GM15510 (cell line): Measurements from ENCODE around the gene HHAT.

ENCODE experiments used
- POLR2A ChIP-seq: IDR thresholded peaks from 3 replicates; pipeline ENCODE4 v1.6.1; 2011; ENCODE audit warnings: borderline replicate concordance; ENCODE audit not compliant: insufficient read length; ENCODE audit errors: extremely low read depth

Gene HHAT

DNA sequence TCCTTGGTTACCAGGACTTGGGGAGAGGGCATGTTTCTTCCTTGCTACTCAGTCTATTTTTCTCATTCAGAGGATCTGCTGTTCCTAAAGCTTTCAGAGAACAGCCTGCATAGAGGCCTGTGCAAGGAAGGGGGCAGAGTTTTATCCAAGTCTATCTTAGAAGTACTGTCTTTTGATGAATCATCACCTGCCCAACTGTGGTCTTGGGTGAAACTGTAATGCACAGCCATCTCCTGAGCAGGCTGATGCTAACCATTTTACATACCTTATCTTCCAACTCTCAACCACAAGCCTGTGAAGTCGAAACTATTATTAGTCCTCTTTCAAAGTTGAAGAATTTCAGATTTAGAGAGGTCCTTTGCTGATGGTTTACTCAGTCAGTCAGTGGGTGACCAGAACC is 368.0 kb downstream of the HHAT start:
- TF ChIP-seq POLR2A, result no peak

DNA sequence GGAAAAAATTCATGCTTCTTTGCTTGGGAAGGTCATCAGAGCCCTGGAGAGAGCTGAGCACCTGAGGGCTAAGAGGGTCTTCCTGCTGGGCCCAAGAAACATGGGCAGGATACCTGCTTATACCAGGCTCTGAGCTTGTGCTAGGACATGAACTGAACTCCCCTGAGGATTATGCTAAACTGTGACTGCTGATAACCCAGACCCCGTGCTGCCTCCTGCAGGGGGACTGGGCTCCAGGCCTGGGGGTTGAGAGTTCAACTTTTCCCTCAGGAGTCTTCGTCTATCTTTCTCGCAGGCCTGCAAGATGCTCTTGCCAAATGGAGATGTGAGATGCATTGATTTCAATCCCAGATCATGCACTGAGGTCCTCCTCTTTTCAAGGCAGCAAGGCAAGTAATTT is 368.5 kb downstream of the HHAT start:
- no peak for TF ChIP-seq POLR2A

DNA sequence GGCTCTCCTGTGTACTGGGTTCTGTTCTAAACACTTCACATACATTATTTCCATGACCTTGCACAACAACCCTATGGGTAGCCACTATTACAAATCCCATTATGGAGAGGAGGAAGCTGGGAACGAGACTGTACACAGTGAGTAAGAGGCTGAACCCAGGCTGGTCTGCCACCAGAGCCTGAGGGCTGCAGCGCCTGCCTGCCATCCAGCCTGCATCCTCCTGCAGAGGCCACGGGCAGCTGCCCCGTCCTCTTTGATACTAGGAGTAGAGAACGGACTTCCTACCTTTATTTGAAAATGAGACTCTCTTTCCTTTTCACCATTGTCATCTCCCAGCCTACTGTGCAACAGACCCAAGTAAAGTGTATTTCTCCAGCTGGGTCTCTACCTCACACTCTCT is 370.0 kb downstream of the HHAT start:
- TF ChIP-seq POLR2A, result no peak

GRCh38 chr1:210700083-210700482 is 371.4 kb downstream of the HHAT start:
- no peak for TF ChIP-seq POLR2A

GRCh38 chr1:210700511-210700910 is 371.8 kb downstream of the HHAT start:
- no peak for TF ChIP-seq POLR2A

- no peak for TF ChIP-seq POLR2A
These were observed 373.8 kb downstream of the HHAT start for GRCh38 chr1:210702506-210702905.

DNA sequence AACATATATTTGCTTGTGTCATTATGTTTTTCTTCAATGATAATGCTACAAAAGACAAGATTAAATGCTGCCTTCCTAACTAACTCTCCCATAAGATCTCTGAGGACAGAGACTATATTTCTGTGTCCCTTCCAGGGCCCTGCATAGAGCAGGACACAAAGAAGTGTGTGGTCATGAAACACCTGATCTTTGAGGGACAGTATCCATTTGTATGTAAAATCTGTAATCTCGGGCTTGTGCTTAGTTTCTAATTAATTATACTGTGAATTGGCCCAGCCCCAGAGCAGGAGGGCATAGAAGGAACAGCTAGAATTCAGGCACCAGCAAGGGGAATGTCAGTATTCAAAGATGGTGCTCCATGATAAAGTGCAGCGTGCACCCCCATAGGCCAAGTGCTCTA is 374.9 kb downstream of the HHAT start:
- no peak for TF ChIP-seq POLR2A

DNA sequence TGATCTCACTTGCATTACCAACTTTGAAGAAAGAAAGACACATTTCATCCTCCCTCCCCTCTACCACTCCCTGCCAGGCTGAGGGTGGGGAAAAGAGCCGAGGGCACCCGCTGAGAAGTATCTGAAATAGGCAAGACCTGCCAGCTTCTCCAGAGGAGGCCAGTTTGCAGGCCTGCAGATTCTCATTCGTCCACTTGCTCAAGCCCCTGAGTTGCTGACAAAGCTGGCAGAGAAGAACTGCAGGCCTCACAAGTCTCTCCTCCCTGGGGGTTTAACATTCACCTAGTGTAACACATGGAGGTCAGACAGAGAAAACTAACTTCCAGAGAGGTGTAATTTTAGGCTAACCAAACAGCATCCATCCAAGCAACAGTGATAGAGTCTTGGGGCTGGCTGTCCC is 376.4 kb downstream of the HHAT start:
- no peak for TF ChIP-seq POLR2A

DNA sequence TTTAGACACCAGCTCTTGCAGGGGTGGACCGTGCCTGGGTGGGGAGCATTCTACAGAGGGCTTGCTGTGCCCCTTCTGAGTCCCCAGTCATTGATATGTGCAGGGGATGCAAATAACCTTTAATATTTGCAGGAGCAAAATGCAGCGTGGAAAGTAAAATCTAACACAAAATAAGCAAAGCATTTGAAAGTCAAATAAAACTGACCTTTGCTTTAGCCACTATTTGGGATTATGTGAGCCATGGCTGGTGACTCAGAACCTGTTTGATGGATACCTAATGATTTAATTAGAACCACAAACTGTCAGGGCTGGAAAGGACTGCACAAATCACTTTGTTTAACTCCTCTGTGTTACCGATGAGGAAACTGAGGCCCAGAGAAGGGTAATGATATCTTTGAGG is 377.5 kb downstream of the HHAT start:
- no peak for TF ChIP-seq POLR2A

DNA sequence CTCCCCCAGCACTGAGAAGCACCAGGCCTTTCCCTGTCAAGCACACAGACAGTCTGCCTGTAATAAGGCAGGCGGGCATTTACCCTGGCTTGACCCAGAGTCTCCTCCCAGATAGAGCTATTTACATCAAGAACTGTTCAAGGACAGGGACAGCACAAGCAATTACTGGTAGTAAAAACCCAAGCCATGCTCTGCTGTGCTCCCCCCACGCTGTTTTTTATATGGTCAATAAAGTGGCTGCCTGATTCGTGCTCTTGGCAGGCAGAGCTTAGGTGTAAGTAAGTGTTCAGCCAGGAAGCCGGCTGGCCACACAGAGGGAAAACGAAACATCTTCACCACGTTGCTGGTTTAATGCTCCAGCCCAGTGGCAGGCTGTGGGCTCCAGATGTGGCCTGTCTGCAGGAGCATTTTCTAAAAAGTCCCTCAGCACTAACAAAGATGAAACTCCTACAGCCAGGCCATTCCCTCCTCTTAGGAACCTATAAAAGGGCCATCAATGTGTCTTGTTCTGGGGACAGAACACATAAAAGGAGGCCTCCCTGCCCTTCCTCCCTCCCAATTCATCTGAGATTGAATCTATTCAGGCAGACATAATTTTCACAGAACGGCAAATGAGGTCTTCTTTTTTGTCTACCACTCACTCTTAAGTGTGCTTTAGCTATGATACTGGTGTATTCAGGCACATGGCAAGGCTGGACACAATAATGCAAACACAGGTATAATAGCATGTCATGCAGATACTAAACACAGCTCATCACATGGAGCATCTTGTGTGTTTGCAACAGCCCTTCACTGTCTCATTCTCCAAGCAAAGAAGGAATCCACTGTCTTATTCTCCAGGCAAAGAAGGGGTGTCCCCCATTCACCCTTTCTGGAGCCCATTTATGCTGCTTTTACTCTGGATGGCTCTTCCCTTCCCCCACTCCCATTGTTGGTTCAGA is 378.9 kb downstream of the HHAT start:
- no peak for TF ChIP-seq POLR2A

DNA sequence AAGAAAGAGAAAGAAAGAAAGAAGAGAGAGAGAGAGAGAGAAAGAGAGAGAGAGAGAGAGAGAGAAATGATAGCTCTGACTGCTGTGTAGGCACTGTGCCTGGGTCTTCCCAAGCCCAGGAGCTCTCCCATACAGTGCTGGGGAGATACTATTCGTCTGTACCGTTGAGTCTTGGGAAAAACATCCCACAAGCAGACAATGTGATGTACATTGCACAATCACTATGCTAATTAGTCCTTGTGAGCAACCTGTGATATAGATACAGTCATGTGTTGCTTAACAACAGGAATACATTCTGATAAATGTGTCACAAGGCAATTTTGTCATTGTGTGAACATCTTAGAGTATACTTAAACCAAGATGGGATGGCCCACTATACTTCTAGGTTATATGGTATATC is 381.0 kb downstream of the HHAT start:
- TF ChIP-seq POLR2A, result no peak

- TF ChIP-seq POLR2A, result no peak
These were observed 383.3 kb downstream of the HHAT start for GRCh38 chr1:210711825-210712612.

- no peak for TF ChIP-seq POLR2A
These were observed 386.4 kb downstream of the HHAT start for GRCh38 chr1:210715072-210715471.

DNA sequence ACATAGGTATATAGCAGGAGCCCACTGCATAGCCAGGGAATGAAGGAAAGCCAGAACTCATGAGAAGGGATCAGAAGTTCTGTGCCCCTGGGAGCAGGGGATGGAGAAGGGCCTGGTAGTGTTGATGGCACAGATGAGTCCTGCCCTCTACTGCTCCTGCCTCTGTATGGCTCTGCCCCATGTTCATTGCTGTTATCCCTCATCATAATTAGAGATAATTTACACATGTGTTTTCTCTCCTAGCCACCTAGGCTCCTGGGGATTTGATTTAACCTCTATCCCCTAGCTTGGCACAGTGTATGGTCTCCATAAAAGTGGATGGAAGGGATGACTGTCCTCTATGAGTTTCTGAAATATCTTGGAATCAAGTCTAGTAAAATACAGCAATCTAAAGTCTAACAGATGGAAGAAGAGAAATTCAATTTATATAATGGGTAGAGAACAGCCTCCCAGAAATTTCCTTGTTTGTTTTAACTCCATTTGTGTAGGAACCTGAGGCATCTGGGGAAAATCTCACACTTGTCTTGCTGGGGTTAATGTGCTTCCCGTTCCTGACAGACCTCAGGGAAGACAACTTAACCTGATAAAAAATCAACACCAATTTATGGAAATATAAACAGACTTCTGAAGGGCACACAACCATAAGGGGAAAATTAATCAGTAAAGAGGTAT is 393.8 kb downstream of the HHAT start:
- no peak for TF ChIP-seq POLR2A

- no peak for TF ChIP-seq POLR2A
These were observed 394.9 kb downstream of the HHAT start for GRCh38 chr1:210723646-210724045.
